NB4 (cell line): ENCODE measurements around the gene ACP4.

Experiments
- POLR2A ChIP-seq: IDR thresholded peaks from 2 replicates; pipeline ENCODE4 v1.6.1; 2011; ENCODE audit warnings: mild to moderate bottlenecking; ENCODE audit not compliant: insufficient read length; ENCODE audit errors: extremely low read depth
- TF ChIP-seq, protein P1 (sequence below): IDR thresholded peaks from one replicate; pipeline ENCODE4 v1.5.1; 2012; ENCODE audit warnings: low read depth, low read length

DNA sequence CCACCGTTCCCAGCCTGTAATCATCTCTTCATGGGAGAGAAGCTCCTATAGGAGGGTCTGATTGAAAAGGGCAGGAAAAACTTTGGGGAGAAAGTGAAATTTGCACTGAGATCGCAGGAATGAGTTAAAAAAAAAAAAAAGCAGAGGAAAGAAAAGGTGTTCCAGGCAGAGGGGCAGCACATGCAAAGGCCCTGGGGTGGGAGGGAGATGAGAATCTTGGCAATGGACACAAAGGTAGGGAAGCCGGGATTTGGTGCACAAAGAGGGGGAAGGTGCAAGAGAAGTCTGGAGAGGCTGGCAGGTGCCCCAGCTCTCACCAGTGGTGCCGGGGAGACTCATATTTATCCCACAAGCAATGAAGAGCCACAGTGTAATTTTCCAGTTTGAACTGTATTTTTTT lies 36.3 kb upstream of the ACP4 start:
- TF ChIP-seq POLR2A, result no peak
- TF ChIP-seq, protein P1, sequence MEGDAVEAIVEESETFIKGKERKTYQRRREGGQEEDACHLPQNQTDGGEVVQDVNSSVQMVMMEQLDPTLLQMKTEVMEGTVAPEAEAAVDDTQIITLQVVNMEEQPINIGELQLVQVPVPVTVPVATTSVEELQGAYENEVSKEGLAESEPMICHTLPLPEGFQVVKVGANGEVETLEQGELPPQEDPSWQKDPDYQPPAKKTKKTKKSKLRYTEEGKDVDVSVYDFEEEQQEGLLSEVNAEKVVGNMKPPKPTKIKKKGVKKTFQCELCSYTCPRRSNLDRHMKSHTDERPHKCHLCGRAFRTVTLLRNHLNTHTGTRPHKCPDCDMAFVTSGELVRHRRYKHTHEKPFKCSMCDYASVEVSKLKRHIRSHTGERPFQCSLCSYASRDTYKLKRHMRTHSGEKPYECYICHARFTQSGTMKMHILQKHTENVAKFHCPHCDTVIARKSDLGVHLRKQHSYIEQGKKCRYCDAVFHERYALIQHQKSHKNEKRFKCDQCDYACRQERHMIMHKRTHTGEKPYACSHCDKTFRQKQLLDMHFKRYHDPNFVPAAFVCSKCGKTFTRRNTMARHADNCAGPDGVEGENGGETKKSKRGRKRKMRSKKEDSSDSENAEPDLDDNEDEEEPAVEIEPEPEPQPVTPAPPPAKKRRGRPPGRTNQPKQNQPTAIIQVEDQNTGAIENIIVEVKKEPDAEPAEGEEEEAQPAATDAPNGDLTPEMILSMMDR, result no peak
